ENCODE measurements around the gene METTL2B. TPM values are rescaled to one million over a fixed set of nuclear protein-coding genes. Genes with fewer than 3 reads are reported as not detected.

Gene METTL2B
- total and polyA plus RNA-seq, 2 of the 13 experiments (the other 11 are each of a cell fraction or from before 2014, with no cell fraction given): 15.5 to 33.1 TPM

- TF ChIP-seq NFKB2 (CRISPR knock-in tag; IDR thresholded peaks at IDR 0.05; ENCODE audit: borderline replicate concordance): peak; percentile 75
- peak; percentile 86 for TF ChIP-seq POLR2G (IDR thresholded peaks at IDR 0.05; ENCODE audit: low read depth, low read length)
- TF ChIP-seq, protein P1, sequence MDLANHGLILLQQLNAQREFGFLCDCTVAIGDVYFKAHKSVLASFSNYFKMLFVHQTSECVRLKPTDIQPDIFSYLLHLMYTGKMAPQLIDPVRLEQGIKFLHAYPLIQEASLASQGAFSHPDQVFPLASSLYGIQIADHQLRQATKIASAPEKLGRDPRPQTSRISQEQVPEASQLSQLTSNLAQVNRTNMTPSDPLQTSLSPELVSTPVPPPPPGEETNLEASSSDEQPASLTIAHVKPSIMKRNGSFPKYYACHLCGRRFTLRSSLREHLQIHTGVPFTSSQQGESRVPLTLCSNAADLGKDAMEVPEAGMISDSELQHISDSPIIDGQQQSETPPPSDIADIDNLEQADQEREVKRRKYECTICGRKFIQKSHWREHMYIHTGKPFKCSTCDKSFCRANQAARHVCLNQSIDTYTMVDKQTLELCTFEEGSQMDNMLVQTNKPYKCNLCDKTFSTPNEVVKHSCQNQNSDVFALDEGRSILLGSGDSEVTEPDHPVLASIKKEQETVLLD (CRISPR knock-in tag; IDR thresholded peaks at IDR 0.05; ENCODE audit: low read depth): peak; percentile 65
- TF ChIP-seq NFYC (CRISPR knock-in tag; IDR thresholded peaks at IDR 0.05): 0 out of 2 replicates have a peak, but pooled peaks have one; percentile 10
- TF ChIP-seq ZSCAN30 (CRISPR knock-in tag; IDR thresholded peaks at IDR 0.05): peak; percentile 59; the same call in 1 of the 2 replicates
- peak; percentile 38 for TF ChIP-seq HNRNPLL (IDR thresholded peaks at IDR 0.05; ENCODE audit: low read depth, low read length, poor library complexity, severe bottlenecking)
- 0 out of 2 replicates have a peak, but pooled peaks have one; percentile 40 for TF ChIP-seq ZNF367 (CRISPR knock-in tag; IDR thresholded peaks at IDR 0.05; ENCODE audit: borderline replicate concordance)
- 0 out of 2 replicates have a peak, but pooled peaks have one; percentile 43 for TF ChIP-seq ZNF747 (CRISPR knock-in tag; IDR thresholded peaks at IDR 0.05; ENCODE audit: borderline replicate concordance)
- peak; percentile 70; the same call in 1 of the 2 replicates for TF ChIP-seq ZNF230 (CRISPR knock-in tag; IDR thresholded peaks at IDR 0.05)
- TF ChIP-seq, protein P2, sequence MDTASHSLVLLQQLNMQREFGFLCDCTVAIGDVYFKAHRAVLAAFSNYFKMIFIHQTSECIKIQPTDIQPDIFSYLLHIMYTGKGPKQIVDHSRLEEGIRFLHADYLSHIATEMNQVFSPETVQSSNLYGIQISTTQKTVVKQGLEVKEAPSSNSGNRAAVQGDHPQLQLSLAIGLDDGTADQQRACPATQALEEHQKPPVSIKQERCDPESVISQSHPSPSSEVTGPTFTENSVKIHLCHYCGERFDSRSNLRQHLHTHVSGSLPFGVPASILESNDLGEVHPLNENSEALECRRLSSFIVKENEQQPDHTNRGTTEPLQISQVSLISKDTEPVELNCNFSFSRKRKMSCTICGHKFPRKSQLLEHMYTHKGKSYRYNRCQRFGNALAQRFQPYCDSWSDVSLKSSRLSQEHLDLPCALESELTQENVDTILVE (CRISPR knock-in tag; IDR thresholded peaks at IDR 0.05): 0 out of 2 replicates have a peak, but pooled peaks have one; percentile 32
- TF ChIP-seq, protein P3, sequence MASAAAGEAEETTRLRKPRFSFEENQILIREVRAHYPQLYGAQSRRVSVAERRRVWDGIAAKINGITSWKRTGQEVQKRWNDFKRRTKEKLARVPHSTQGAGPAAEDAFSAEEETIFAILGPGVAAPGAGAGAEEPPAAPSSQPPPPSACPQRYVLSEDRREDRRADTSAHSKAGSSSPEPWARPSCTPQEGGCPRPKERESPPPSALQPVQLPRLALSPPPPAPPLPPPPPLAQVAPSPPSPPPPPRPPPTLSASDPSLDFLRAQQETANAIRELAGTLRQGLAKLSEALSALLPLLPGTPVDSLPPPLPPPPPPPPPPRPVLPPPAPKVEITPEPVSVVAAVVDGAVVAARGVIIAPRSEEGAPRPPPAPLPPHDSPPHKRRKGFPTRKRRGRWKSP (CRISPR knock-in tag; IDR thresholded peaks at IDR 0.05): peak; percentile 57; the same call in 1 of the 2 replicates
- TF ChIP-seq DRAP1 (CRISPR knock-in tag; IDR thresholded peaks at IDR 0.05): peak; percentile 70
- peak; percentile 51; the same call in 1 of the 2 replicates for TF ChIP-seq SMAD3 (CRISPR knock-in tag; IDR thresholded peaks at IDR 0.05)
- peak; percentile 78 for TF ChIP-seq SP4 (CRISPR knock-in tag; IDR thresholded peaks at IDR 0.05)
- TF ChIP-seq THRA (CRISPR knock-in tag; IDR thresholded peaks at IDR 0.05; ENCODE audit: borderline replicate concordance): peak; percentile 51; the same call in 1 of the 2 replicates
- TF ChIP-seq ZKSCAN8 (CRISPR knock-in tag; IDR thresholded peaks at IDR 0.05; ENCODE audit: borderline replicate concordance): 0 out of 2 replicates have a peak, but pooled peaks have one; percentile 47
- peak; percentile 56; the same call in 1 of the 2 replicates for TF ChIP-seq ZNF547 (CRISPR knock-in tag; IDR thresholded peaks at IDR 0.05)
- TF ChIP-seq, protein P4, sequence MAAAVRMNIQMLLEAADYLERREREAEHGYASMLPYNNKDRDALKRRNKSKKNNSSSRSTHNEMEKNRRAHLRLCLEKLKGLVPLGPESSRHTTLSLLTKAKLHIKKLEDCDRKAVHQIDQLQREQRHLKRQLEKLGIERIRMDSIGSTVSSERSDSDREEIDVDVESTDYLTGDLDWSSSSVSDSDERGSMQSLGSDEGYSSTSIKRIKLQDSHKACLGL (CRISPR knock-in tag; IDR thresholded peaks at IDR 0.05): peak; percentile 73
- peak; percentile 59; the same call in 1 of the 2 replicates for TF ChIP-seq ZNF563 (CRISPR knock-in tag; IDR thresholded peaks at IDR 0.05)
- 0 out of 2 replicates have a peak, but pooled peaks have one; percentile 40 for TF ChIP-seq ZNF143 (CRISPR knock-in tag; IDR thresholded peaks at IDR 0.05)
- peak; percentile 63; the same call in 1 of the 2 replicates for TF ChIP-seq ZNF598 (CRISPR knock-in tag; IDR thresholded peaks at IDR 0.05; ENCODE audit: borderline replicate concordance)
- peak; percentile 76 for TF ChIP-seq ELF1 (CRISPR knock-in tag; IDR thresholded peaks at IDR 0.05)
Measured at GRCh38 chr7:128476402-128477335, at the start of gene METTL2B (continued).
